ENCODE data around the gene TC2N.

- TF ChIP-seq POLR2A (IDR thresholded peaks at IDR 0.05; ENCODE audit: low read depth, low read length) (no peak), CTCF (conservative IDR thresholded peaks at IDR 0.05; ENCODE audit: low read depth, low read length) (peak; percentile 43), RCOR1 (IDR thresholded peaks at IDR 0.05; ENCODE audit: insufficient replicate concordance, low read length) (no peak), MXI1 (IDR thresholded peaks at IDR 0.05; ENCODE audit: borderline replicate concordance, low read depth, low read length) (no peak), CHD1 (IDR thresholded peaks at IDR 0.05; ENCODE audit: low read depth, low read length) (no peak), CEBPB (IDR thresholded peaks at IDR 0.05; ENCODE audit: low read depth, low read length) (no peak), FOS (IDR thresholded peaks at IDR 0.05; ENCODE audit: low read depth, low read length) (no peak), USF2 (IDR thresholded peaks at IDR 0.05; ENCODE audit: low read depth, low read length) (no peak), SMC3 (IDR thresholded peaks at IDR 0.05; ENCODE audit: low read depth, low read length) (peak; percentile 37), ELK1 (IDR thresholded peaks at IDR 0.05; ENCODE audit: borderline replicate concordance, low read depth, low read length) (no peak), RAD21 (IDR thresholded peaks at IDR 0.05; ENCODE audit: low read length) (peak; percentile 52), MAFK (IDR thresholded peaks at IDR 0.05; ENCODE audit: low read depth, low read length) (no peak)
Observed at GRCh38 chr14:91911474-91912032, 44.2 kb upstream of the TC2N start.
